ENCODE measurements around the gene OR1N2.

Gene OR1N2

DNA sequence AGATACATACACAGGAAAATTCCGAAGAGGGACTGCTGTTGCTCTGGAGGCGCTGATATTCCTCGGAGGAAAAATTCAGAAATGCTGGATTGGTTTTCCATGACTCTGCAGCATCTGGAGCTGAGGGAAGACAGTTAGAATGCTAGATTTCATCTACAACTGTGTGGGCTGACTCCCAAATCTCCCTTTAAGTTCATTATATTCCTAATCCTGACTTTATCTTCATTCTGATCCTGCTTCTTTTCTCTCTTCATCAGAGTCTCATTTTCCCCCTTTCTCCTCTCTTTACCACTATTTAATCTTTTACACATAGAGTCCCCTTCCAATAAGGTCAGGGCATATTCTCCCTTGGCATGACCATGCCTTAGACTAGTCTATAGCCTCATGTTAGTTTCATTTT is 25.7 kb upstream of the OR1N2 start, which contains the start of gene OR1N1:
OR1N1 (minus strand) TSS at position 101 of the 400 bp plus-strand sequence; CDS start at position 101, 0 bp downstream.
- no peak for TF ChIP-seq CTCF (IDR thresholded peaks at IDR 0.05)

- no peak for TF ChIP-seq CTCF (IDR thresholded peaks at IDR 0.05)
Measured at GRCh38 chr9:122536134-122536533, 16.8 kb upstream of the OR1N2 start.

DNA sequence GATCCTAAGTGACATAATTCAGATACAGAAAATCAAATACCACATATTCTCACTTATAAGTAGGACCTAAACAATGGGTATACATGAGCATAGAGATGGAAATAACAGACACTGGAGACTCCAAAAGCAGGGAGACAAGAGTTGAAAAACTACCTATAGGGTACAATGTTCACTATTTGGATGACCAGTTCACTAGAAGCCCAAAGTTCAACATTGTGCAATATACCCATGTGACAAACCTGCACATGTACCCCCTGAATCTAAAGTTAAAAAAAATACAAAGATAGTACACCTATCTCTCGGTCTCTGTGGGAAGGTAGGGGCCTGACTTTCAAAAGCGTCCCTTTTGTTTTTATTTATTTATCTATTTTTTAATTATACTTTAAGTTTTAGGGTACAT is 14.2 kb upstream of the OR1N2 start:
- no peak for TF ChIP-seq CTCF (IDR thresholded peaks at IDR 0.05)

DNA sequence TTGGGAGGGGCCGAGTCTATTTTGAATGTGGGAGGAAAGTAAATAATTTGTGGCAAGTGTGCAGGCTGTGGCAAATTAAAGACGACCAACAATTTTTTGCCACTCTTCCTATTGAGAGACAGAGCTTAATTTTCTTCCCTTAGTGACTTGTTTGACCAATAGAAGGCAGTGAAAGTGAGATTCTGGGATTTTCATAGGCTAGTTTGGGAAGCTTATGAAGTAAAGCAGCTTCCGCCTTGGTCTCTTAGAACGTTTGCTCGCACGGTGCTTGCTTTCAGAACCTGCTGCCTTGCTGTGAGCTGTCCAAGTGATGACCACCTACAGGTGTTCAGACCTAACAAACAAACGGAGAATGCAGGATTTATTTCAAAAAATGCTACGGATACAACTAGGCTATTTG is 6.7 kb upstream of the OR1N2 start:
- no peak for TF ChIP-seq CTCF (IDR thresholded peaks at IDR 0.05)

DNA sequence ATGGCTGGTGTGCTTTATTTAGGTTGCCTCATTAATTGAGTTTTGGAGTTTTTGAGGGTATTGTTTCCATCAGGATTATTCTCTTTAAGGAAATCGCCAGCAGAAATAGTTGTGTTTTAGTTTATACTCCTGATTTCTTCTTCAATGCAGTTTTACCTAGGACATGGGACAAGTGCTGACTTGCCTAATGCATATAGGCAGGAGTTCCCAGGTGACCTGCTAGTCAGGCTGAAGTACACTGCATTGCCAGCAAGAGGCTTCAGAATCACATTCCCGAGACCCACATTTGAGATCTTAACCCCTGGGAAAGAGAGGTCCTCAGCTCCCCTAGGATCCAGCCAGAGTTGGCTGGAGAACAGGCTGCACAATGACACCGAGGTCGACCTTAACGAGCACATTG is 1.5 kb upstream of the OR1N2 start:
- no peak for TF ChIP-seq CTCF (IDR thresholded peaks at IDR 0.05)

GRCh38 chr9:122561446-122561845 is 8.5 kb downstream of the OR1N2 start:
- no peak for TF ChIP-seq CTCF (IDR thresholded peaks at IDR 0.05)

GRCh38 chr9:122562134-122562760 is 9.3 kb downstream of the OR1N2 start:
- no peak for TF ChIP-seq CTCF (IDR thresholded peaks at IDR 0.05)

GRCh38 chr9:122567901-122568300 is 15.0 kb downstream of the OR1N2 start:
- TF ChIP-seq CTCF (IDR thresholded peaks at IDR 0.05): no peak
